ENCODE measurements around the gene MLPH. TPM values are rescaled to one million over a fixed set of nuclear protein-coding genes. Genes with fewer than 3 reads are reported as not detected.

The MLPH gene
- total RNA-seq, 1 donor, result 40.6 TPM

GRCh38 chr2:237567276-237568029 lies 80.4 kb downstream of the MLPH start:
- TF ChIP-seq CTCF (IDR thresholded peaks at IDR 0.05; ENCODE audit: insufficient read depth, low read depth, low read length), result no peak
- H3K4me3 ChIP-seq (ENCODE audit: low read depth, low read length), result no peak overlapping the region
- DNase-seq (ENCODE audit: low read depth), result no peak

- no peak for TF ChIP-seq CTCF (IDR thresholded peaks at IDR 0.05; ENCODE audit: insufficient read depth, low read depth, low read length)
- no peak overlapping the region for H3K4me3 ChIP-seq (ENCODE audit: low read depth, low read length)
- DNase-seq (ENCODE audit: low read depth), result no peak
These were observed 81.1 kb downstream of the MLPH start for GRCh38 chr2:237568121-237568660.

GRCh38 chr2:237569041-237569440 lies 82.0 kb downstream of the MLPH start:
- no peak for TF ChIP-seq CTCF (IDR thresholded peaks at IDR 0.05; ENCODE audit: insufficient read depth, low read depth, low read length)
- DNase-seq (ENCODE audit: low read depth), result no peak

GRCh38 chr2:237569896-237570295 lies 82.8 kb downstream of the MLPH start:
- TF ChIP-seq CTCF (IDR thresholded peaks at IDR 0.05; ENCODE audit: insufficient read depth, low read depth, low read length), result no peak
- H3K4me3 ChIP-seq (ENCODE audit: low read depth, low read length), result no peak overlapping the region
- no peak for DNase-seq (ENCODE audit: low read depth)

More at GRCh38 chr2:237569041-237569440, 82.0 kb downstream of the MLPH start:
- no peak overlapping the region for H3K4me3 ChIP-seq (ENCODE audit: low read depth, low read length)

- TF ChIP-seq CTCF (IDR thresholded peaks at IDR 0.05; ENCODE audit: insufficient read depth, low read depth, low read length), result no peak
- no peak for DNase-seq (ENCODE audit: low read depth)
- no peak overlapping the region for H3K4me3 ChIP-seq (ENCODE audit: low read depth, low read length)
These were observed 83.8 kb downstream of the MLPH start for GRCh38 chr2:237570776-237571335.

- no peak for TF ChIP-seq CTCF (IDR thresholded peaks at IDR 0.05; ENCODE audit: insufficient read depth, low read depth, low read length)
- H3K4me3 ChIP-seq (ENCODE audit: low read depth, low read length), result no peak overlapping the region
- DNase-seq (ENCODE audit: low read depth), result no peak
These were observed 84.5 kb downstream of the MLPH start for GRCh38 chr2:237571551-237571950.
